Activated CD4-positive, alpha-beta T cell treated with anti-CD3 and anti-CD28 coated beads for 4 hours (primary cell): ENCODE data around the gene HIPK2.

Experiments
- DNase-seq, 2 donors: peaks; one replicate each; pipeline ENCODE4 v3.0.0-alpha.2; 2020

Gene HIPK2

DNA sequence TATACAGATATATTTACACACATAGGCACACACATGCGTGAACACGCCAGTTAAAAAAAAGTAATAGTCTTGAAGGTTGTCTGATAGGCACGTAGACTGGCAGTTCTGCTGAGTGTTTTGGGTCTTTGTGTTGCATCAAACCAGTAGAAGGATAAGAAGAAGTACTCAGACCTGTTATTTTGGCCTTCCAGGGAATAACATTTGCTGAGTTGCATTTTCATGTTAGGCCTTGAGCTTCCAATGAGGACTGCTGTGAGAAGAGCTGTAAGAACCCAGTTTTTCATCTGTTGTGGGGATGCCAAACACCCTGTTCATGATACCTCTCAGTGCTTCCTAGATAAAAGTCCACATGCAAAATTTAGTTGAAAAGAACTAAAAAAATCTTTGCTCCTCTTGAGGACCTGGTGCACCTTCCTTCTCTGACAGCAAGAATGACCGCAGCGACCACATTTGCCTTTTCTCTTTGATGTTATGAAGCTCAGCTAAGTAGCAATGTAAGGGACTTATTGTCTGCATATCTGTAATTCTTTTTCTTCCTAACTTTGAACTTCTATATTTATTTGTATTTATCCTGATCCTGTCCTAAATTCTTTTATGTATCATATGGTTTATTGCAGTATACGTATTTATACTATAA is 27.2 kb downstream of the HIPK2 start:
- DNase-seq: no peak

DNA sequence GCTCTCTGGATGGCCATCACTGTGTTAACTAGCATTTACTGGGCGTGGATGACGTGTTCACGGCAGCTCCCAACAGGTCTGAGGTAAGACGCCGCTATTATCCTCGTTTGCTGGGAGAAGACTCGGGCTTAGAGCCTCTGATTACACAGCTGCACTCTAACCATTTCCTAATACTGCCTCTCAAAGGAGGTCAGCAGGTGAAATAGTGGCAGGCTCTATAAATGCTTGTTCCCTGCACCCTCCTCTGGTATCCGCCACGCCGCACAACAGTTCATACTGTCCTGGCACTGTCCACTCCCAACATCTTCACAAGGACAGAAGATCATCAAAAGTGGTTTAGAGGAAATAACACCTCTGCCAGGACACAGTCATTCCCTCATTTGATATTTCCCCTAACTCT is 28.3 kb downstream of the HIPK2 start:
- DNase-seq: no peak

- no peak for DNase-seq
Measured at GRCh38 chr7:139748941-139749340, 28.9 kb downstream of the HIPK2 start.

DNA sequence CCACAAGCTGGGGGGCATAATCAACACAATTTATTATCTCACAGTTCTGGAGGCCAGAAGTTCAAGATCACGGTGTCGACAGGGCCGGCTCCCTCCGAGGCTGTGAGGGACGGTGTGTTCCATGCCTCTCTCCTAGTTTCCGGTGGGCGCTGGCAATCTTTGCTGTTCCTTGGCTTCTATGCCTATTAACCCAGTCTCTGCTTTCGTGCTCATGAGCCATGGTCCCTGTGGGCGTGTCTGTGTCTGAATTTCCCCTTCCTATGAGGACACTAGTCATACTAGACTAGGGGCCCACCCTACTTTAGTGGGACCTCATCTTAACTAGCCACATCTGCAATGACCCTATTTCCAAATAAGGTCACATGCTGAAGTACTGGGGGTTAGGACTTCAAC is 29.4 kb downstream of the HIPK2 start:
- DNase-seq: no peak

- no peak for DNase-seq
Measured at GRCh38 chr7:139747662-139748372, 30.0 kb downstream of the HIPK2 start.

GRCh38 chr7:139746652-139747051 is 31.1 kb downstream of the HIPK2 start:
- DNase-seq: no peak

GRCh38 chr7:139745678-139746143 is 32.1 kb downstream of the HIPK2 start:
- no peak for DNase-seq

- no peak for DNase-seq
Measured at GRCh38 chr7:139744768-139745677, 32.8 kb downstream of the HIPK2 start.

DNA sequence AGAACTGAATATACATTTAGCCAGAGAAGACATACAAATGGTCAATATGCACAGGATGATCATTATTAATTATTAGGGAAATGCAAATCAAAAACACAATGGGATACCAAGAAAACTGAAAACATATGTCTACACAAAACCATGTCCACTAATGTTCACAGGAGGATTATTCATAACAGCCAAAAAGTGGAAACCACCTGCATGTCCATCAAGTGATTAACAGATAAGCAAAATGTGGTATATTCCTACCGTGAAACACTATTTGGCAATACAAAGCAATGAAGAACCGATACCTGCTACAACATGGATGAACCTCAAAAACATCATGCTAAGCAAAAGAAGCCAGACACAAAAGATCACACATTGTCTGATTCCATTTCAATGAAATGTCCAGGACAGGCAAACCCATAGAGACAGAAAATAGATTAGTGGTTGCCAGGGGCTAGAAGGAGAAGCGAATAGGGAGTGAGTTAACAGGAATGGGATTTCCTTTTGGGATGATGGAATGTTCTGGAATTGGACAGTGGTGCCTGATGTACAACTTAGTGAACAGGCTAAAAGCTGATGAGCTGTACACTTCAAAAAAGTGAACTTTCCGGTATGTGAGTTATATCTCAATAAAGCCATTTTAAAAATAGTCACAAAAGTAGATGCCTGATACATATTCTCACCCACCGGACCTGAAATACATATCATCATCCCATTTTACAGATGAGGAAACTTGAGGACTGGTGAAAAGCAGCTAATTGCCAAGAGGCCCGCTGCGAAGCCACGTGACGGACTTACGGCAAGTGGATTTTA is 33.6 kb downstream of the HIPK2 start:
- DNase-seq: no peak

DNA sequence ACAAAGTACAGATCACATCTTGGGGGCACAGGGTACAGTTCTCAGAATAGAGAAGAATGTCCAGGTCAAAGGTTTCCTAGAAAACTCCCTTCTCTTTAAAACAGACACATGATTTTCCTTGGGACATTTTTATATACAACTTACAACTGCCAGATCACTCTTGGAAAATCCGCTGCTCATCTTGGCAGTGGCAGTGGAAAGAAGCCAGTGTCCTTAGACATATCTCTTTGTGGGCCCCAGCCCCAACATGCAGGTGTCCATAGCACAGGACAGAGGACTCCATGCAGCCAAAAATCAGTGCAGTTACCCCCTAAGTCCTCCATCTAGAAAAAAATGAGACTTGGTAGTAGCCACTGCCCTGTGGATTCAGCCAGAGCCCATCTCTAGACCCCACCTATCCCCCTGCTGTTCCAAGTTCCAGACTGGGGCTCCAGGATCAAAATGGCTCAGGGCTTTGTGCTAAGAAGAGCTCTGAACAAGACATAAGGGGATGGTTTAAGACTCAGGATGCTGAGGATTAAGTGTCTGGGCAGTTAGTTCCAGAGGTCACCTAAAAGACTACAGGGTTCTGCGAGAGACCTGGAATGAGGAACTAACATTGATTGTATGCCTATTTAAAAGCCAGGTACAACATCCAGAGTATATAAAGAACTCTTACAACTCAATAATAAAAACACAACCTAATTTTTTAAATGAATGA is 34.4 kb downstream of the HIPK2 start:
- DNase-seq: no peak

- no peak for DNase-seq
Measured at GRCh38 chr7:139741789-139742344, 35.9 kb downstream of the HIPK2 start.

GRCh38 chr7:139741239-139741638 is 36.6 kb downstream of the HIPK2 start:
- DNase-seq: no peak

GRCh38 chr7:139739863-139740597 is 37.8 kb downstream of the HIPK2 start:
- no peak for DNase-seq

DNA sequence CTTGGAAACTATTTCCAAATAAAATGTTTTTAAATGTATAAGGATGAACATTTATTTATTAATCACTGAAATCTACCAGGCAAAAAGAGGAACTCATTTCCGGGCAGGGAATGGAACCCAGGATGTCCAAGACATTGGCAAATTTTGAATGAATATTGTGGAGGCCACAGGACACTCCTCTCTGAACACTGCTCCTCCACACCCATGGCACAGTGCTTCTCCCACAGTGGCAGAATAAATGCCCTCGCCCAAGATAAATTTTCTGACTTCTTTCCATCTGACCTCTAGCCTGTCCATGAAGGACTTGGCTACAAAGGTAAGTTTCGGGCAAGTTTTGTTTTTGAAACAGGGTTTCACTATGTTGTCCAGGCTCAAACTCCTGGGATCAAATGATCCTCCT is 39.0 kb downstream of the HIPK2 start:
- no peak for DNase-seq

DNA sequence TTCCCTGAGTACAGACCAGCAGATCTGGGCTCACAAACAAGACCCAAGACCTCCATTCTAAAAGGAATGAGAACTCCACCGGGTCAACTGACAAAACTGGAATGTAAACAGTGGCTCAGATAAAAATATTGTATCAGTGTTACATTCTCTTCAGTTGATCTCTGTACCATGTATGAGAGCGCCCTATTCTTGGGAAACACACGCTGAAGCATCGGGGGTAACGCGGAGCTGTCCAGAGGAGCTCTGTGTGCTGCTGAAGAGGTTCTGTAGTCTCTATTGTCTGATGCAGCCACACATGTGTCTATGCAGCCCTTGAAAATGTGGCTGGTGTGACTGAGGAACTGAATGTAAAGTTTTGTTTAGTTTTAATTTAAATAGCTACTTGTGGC is 39.7 kb downstream of the HIPK2 start:
- no peak for DNase-seq

DNA sequence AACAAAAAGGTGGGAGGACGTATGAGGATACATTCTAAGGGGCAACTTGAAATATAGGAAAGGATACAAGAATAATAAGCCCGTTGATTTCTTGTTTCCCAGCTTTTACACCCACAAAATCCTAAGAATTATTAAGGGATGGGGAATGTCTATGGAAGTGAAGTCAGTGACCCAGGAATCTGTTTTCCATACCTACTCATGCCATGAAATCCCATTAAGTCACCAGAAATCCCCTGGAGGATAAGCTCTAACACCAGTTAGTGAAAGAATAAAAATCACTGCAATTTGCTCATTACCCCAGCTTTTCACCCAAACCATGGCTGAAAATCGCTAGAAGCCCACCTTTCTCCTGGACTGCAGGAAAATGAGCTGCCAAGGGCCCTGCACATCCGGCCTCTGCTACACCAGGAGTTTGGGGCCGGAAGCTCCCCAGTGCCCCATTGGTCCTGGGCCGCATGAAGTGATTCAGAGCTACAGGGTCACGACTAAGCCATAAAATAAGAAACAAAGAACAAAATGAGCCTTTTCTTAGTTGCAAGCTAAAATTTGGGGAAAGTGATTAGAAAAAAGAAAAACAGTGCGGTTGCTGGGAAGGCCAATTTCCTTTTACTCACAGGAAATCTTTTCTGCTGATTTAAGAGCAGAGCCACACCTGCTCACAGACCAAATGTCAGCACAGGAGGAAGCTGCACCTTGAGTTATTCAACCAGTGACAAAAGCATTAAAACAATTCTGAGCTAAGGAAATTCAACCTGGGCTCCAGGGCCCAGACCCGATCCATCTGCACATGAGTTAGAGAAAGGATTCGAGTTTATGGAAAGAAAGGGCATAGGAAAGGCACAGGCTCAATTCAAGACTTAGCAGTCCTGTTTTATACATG is 40.3 kb downstream of the HIPK2 start:
- no peak for DNase-seq

- DNase-seq: no peak
Measured at GRCh38 chr7:139735912-139736595, 41.7 kb downstream of the HIPK2 start.

DNA sequence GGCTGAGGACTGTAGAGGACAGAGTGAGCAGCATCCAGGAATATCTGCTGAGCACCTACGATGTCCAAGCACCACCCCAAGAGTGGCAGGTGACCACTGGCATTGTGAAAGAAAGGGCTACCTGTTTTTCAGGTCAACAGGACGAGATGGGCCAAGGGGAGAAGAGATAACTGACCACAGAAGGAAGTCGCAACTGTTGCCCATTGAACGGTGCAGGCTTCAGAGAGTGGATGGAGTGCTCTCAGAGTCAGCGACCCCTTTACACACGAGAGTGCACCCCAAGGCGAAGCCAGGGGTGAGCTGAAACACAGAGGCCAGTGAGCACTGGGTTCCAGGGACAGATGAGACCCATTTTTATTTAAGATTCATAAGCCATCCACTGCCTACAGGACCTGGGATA is 42.3 kb downstream of the HIPK2 start:
- DNase-seq: no peak

- no peak for DNase-seq
Measured at GRCh38 chr7:139734395-139734794, 43.4 kb downstream of the HIPK2 start.
